Neural progenitor cell (in vitro differentiated cells): ENCODE measurements around the gene RBFA. TPM values are rescaled to one million over a fixed set of nuclear protein-coding genes. Genes with fewer than 3 reads are reported as not detected.

ENCODE experiments used
- DNase-seq: peaks from one replicate; pipeline ENCODE4 v3.0.0-alpha.2; 2016; ENCODE audit warnings: low spot score
- H2AFZ ChIP-seq: fragments of 200-600 bp; sonication (generic); replicated peaks from 2 replicates; pipeline ENCODE4 v1.6.1; 2016; ENCODE audit warnings: antibody characterized with exemption
- H3F3A ChIP-seq: fragments of 200-600 bp; sonication (generic); 2 replicates; pipeline ENCODE4 v1.6.1; 2016; ENCODE audit warnings: antibody characterized with exemption, low read depth
- H3K27ac ChIP-seq: fragments of 200-600 bp; sonication (generic); 2 replicates; pipeline ENCODE4 v1.5.1; 2016; ENCODE audit warnings: mild to moderate bottlenecking
- H3K27me3 ChIP-seq: fragments of 200-600 bp; sonication (generic); 2 replicates; pipeline ENCODE4 v1.6.1; 2016; ENCODE audit warnings: mild to moderate bottlenecking, moderate library complexity
- H3K36me3 ChIP-seq: fragments of 200-600 bp; sonication (generic); 2 replicates; pipeline ENCODE4 v1.5.1; 2016
- H3K4me1 ChIP-seq: fragments of 200-600 bp; sonication (generic); 2 replicates; pipeline ENCODE4 v1.6.1; 2016; ENCODE audit warnings: mixed run types
- H3K4me2 ChIP-seq: fragments of 200-600 bp; sonication (generic); 2 replicates; pipeline ENCODE4 v1.6.1; 2016
- H3K4me3 ChIP-seq: fragments of 200-600 bp; sonication (generic); 2 replicates; pipeline ENCODE4 v1.5.1; 2016
- H3K79me2 ChIP-seq: fragments of 200-600 bp; sonication (generic); 2 replicates; pipeline ENCODE4 v1.6.1; 2016; ENCODE audit warnings: low read depth
- H3K9ac ChIP-seq: fragments of 200-600 bp; sonication (generic); 2 replicates; pipeline ENCODE4 v1.6.1; 2016
- H3K9me3 ChIP-seq: fragments of 200-600 bp; sonication (generic); 2 replicates; pipeline ENCODE4 v1.5.1; 2016; ENCODE audit warnings: low read depth
- H4K20me1 ChIP-seq: fragments of 200-600 bp; sonication (generic); 2 replicates; pipeline ENCODE4 v1.6.1; 2016; ENCODE audit warnings: low read depth
- H3K27ac Mint-ChIP-seq: 3 replicates; pipeline ENCODE4 v1.8.0; 2021; ENCODE audit warnings: mixed read lengths
- H3K27me3 Mint-ChIP-seq: 2 replicates; pipeline ENCODE4 v1.8.0; 2022; ENCODE audit warnings: low read depth, mild to moderate bottlenecking, inconsistent platforms, moderate library complexity, mixed read lengths; ENCODE audit not compliant: insufficient read depth
- H3K36me3 Mint-ChIP-seq: 3 replicates; pipeline ENCODE4 v1.8.0; 2021; ENCODE audit warnings: mixed read lengths
- H3K4me1 Mint-ChIP-seq: 3 replicates; pipeline ENCODE4 v1.8.0; 2021; ENCODE audit warnings: mixed read lengths
- H3K4me3 Mint-ChIP-seq: 3 replicates; pipeline ENCODE4 v1.8.0; 2021; ENCODE audit warnings: mild to moderate bottlenecking, moderate library complexity, mixed read lengths
- H3K9me3 Mint-ChIP-seq: 3 replicates; pipeline ENCODE4 v1.8.0; 2020; ENCODE audit warnings: mixed read lengths
- CTCF ChIP-seq: fragments of 200-600 bp; sonication (generic); IDR thresholded peaks from 2 replicates; pipeline ENCODE4 v1.5.1; 2017; ENCODE audit warnings: antibody characterized with exemption, mild to moderate bottlenecking
- EZH2 ChIP-seq: fragments of 200-600 bp; sonication (generic); IDR thresholded peaks from 2 replicates; pipeline ENCODE4 v1.6.1; 2017; ENCODE audit warnings: antibody characterized with exemption, mild to moderate bottlenecking, moderate library complexity
- EZH2phosphoT487 ChIP-seq: fragments of 200-600 bp; sonication (generic); IDR thresholded peaks from 2 replicates; pipeline ENCODE4 v1.6.1; 2017; ENCODE audit warnings: antibody characterized with exemption
- total RNA-seq: library from RNA; depleted of rRNA; stranded (reverse); fragments of >200 nt; gene quantifications from 2 replicates; pipeline ENCODE4 v1.2.3, GENCODE V29; 2015; ENCODE audit warnings: low replicate concordance

Gene RBFA
- total RNA-seq, 1 donor from 2014 or later = 22.9 TPM

- H3K9me3 ChIP-seq = no peaks in the 10 kb centered on the region
- no peak overlapping the region for H3K9ac ChIP-seq
- H3K79me2 ChIP-seq = no peaks in the 10 kb centered on the region
- H2AFZ ChIP-seq = no peak overlapping the region
- H3K36me3 Mint-ChIP-seq = peaks cover 42% of the 10 kb centered on the region
- H3K27ac Mint-ChIP-seq = no peak overlapping the region
- no peaks in the 10 kb centered on the region for H3F3A ChIP-seq
- H3K4me3 ChIP-seq = no peak overlapping the region
- no peaks in the 10 kb centered on the region for H3K4me1 ChIP-seq
- no peak overlapping the region for H3K4me2 ChIP-seq
- no peak for DNase-seq
- no peaks in the 10 kb centered on the region for H4K20me1 ChIP-seq
- H3K27me3 ChIP-seq = no peaks in the 10 kb centered on the region
- H3K9me3 Mint-ChIP-seq = peaks cover 5% of the 10 kb centered on the region
- H3K36me3 ChIP-seq = peaks cover 16% of the 10 kb centered on the region
- TF ChIP-seq EZH2 (no peak), CTCF (no peak), EZH2phosphoT487 (no peak)
- no peaks in the 10 kb centered on the region for H3K4me1 Mint-ChIP-seq
- H3K27me3 Mint-ChIP-seq = peaks cover 4% of the 10 kb centered on the region
- no peak overlapping the region for H3K27ac ChIP-seq
- no peak overlapping the region for H3K4me3 Mint-ChIP-seq
Measured at GRCh38 chr18:80046011-80046410, 11.8 kb downstream of the RBFA start.

DNA sequence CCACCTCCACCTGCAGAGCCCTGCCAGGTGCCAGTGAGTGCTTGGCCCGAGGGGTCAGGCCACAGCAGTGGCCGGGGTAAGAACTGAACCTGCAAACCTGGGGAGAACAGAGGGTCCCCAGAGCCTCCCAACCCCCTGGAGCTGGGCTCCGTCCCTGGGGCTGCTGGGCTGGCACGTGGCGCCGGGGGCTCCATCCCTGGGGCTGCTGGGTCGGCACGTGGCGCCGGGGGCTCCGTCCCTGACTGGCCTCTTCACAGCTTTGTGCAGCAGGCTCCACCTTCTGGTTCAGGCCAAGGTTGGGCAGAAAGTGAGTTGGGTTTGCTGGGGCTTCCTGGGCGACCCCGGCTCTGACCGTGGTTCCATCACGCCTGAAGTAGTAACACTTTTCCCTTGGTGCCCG, 12.2 kb downstream of the RBFA start:
- Histone ChIP-seq H4K20me1 (no peaks in the 10 kb centered on the region), H3K27me3 (no peaks in the 10 kb centered on the region), H3K4me1 (no peaks in the 10 kb centered on the region), H3K9ac (no peak overlapping the region), H3K9me3 (peaks cover 3% of the 10 kb centered on the region), H3K4me2 (no peak overlapping the region), H3K27ac (no peak overlapping the region), H3K4me3 (no peak overlapping the region), H3K79me2 (no peaks in the 10 kb centered on the region), H3K36me3 (peaks cover 16% of the 10 kb centered on the region), H2AFZ (no peak overlapping the region), H3F3A (no peaks in the 10 kb centered on the region)
- Mint-ChIP-seq H3K27me3 (peaks cover 4% of the 10 kb centered on the region), H3K9me3 (peaks cover 9% of the 10 kb centered on the region), H3K4me3 (no peak overlapping the region), H3K36me3 (peaks cover 43% of the 10 kb centered on the region), H3K4me1 (no peaks in the 10 kb centered on the region), H3K27ac (no peak overlapping the region)
- TF ChIP-seq CTCF (no peak), EZH2 (no peak), EZH2phosphoT487 (no peak)
- DNase-seq = no peak

GRCh38 chr18:80046961-80047541, 12.8 kb downstream of the RBFA start:
- H4K20me1 ChIP-seq = no peaks in the 10 kb centered on the region
- no peak overlapping the region for H3K27ac ChIP-seq
- no peak for DNase-seq
- no peak overlapping the region for H3K9ac ChIP-seq
- H3K9me3 ChIP-seq = peaks cover 5% of the 10 kb centered on the region
- Mint-ChIP-seq H3K4me3 (no peak overlapping the region), H3K9me3 (peaks cover 16% of the 10 kb centered on the region), H3K36me3 (peaks cover 49% of the 10 kb centered on the region), H3K4me1 (no peaks in the 10 kb centered on the region), H3K27me3 (peaks cover 7% of the 10 kb centered on the region), H3K27ac (no peak overlapping the region)
- H3K4me2 ChIP-seq = no peak overlapping the region
- H3K36me3 ChIP-seq = peaks cover 16% of the 10 kb centered on the region
- H3K27me3 ChIP-seq = no peaks in the 10 kb centered on the region
- H2AFZ ChIP-seq = no peak overlapping the region
- H3K4me3 ChIP-seq = no peak overlapping the region
- TF ChIP-seq CTCF (no peak), EZH2 (no peak), EZH2phosphoT487 (no peak)
- no peaks in the 10 kb centered on the region for H3F3A ChIP-seq
- H3K79me2 ChIP-seq = no peaks in the 10 kb centered on the region
- H3K4me1 ChIP-seq = no peaks in the 10 kb centered on the region
